Measurements from ENCODE around the gene SLC1A3.
"Not testable (repeated sequence)": the region's sequence is repeated elsewhere in the genome, so short reads cannot be mapped to it uniquely, and the experiment has no call there.

Gene SLC1A3

DNA sequence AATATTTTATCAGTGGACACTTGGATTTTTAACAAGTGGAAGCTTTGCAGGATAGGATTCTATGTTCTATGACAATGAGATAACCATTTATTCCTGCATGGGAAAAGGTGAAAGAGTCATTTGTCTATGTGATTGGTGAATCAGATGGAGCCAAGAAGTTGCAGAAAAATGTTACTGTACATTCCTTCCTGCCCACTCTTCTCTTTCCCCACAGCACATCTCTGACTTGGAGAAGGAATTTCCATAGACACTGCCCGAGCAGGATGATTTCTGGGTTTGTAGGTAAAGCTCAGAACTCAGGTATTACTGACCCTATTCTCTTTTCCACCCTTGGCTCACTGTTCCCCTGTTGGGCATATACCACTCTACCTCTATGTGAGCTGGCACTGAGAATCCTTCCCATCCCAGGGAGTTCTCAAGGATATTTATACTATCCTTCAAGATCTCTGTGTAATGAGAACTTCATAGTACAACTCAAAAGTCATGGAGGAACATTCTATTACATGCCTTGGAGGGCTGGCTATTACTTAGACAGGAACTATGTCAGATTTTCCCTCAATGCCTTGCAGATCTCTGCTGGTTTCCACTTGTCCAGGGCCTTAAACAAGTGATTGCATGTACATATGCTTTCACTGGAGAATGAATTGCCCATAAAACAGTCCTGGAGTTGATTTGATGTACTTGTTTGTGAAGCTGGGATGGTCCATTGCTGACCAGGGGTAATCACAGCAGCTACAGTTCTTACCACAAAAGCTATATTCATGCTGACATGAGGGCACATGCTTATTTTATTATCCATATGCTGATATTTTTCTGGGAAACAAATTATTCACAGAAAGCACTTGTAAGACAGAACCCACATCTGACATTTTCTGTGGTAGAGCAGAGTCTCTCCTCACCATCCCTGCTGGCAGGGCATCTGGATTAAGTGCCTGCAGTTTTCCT lies 24.1 kb downstream of the SLC1A3 start:
- in situ Hi-C loops (cut with MboI; ENCODE audit: low sequenced_read_pairs), result no loop called here
- no peaks in the 10 kb centered on the region for H3K9me3 ChIP-seq

DNA sequence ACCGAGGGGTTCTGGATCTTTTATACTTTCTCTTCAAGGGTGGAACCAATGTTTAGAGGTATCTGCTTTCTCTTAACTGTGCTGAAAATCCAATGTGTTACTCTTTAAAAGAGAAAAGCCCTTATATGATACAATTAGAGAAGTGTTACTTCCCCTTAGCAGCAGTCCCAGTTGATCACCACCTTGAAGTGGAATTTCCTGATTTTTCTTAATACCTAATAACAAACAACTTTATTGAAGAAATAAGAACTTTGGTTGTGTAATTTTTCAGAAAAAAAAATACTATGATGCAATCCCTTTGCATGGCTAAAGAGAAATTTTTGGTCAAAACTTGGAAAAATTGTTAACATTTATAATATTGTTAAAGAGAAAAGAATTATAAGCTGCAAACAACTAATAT lies 24.7 kb downstream of the SLC1A3 start:
- in situ Hi-C loops (cut with MboI; ENCODE audit: low sequenced_read_pairs), result no loop called here
- Histone ChIP-seq H3K4me1 (no peaks in the 10 kb centered on the region), H3K4me3 (no peak overlapping the region), H3K27me3 (ENCODE audit: low read depth) (no peaks in the 10 kb centered on the region), H3K9me3 (no peaks in the 10 kb centered on the region), H3K36me3 (replicated peaks) (peaks cover 3% of the 10 kb centered on the region; the same call in 1 of the 2 replicates)
- DNase-seq (ENCODE audit: low spot score in 2 of 2), result no peak

More for the DNA sequence above, 24.1 kb downstream of the SLC1A3 start:
- no peak for DNase-seq (ENCODE audit: low spot score in 2 of 2)
- Histone ChIP-seq H3K36me3 (replicated peaks) (peaks cover 3% of the 10 kb centered on the region; the same call in 1 of the 2 replicates), H3K4me1 (no peaks in the 10 kb centered on the region), H3K27me3 (ENCODE audit: low read depth) (no peaks in the 10 kb centered on the region), H3K4me3 (no peak overlapping the region)

DNA sequence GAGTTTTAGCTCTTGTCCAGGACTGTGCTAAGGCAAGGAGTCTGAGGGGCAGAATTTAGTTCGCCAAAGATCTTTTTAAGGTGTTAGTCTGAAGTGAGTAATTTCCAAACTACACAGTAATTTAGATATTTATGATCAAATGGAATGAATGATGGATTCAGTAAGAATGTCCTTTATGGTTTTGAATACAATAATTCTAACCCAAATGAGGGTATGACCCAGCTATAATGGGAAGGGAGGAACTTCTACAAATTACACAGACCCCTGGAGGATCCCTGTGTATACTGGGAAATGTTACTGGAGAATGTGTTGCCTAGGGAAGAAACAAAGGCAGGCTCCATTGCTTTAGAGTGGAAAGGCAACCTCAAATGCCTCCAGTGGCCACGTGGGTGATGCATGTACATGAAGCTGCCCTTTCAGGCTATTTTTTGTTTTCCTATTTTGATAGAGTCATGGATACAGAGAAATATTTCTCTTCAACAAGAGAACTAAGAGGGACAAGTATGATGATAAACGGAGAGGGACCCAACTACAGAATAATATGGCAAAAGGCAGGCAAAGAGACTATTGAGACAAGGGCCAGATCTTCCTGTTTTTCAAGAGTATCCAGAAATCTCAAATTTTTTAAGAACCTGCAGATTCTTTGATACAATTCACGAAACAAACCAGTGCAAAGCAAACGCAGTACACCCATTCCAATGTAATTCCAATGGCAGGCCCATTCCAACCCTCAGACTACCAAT lies 25.4 kb downstream of the SLC1A3 start:
- H3K9me3 ChIP-seq, result no peaks in the 10 kb centered on the region
- in situ Hi-C loops (cut with MboI; ENCODE audit: low sequenced_read_pairs), result no loop called here
- no peaks in the 10 kb centered on the region for H3K27me3 ChIP-seq (ENCODE audit: low read depth)
- H3K36me3 ChIP-seq (replicated peaks), result peaks cover 3% of the 10 kb centered on the region; the same call in 1 of the 2 replicates
- H3K4me1 ChIP-seq, result no peaks in the 10 kb centered on the region
- no peak for DNase-seq (ENCODE audit: low spot score in 2 of 2)
- H3K4me3 ChIP-seq, result no peak overlapping the region

- no peaks in the 10 kb centered on the region for H3K9me3 ChIP-seq
- no peak for DNase-seq (ENCODE audit: low spot score in 2 of 2)
- peaks cover 3% of the 10 kb centered on the region; the same call in 1 of the 2 replicates for H3K36me3 ChIP-seq (replicated peaks)
- in situ Hi-C loops (cut with MboI; ENCODE audit: low sequenced_read_pairs), result no loop called here
- no peaks in the 10 kb centered on the region for H3K4me1 ChIP-seq
- H3K27me3 ChIP-seq (ENCODE audit: low read depth), result no peaks in the 10 kb centered on the region
- no peak overlapping the region for H3K4me3 ChIP-seq
Observed at GRCh38 chr5:36632363-36632664, 25.9 kb downstream of the SLC1A3 start.

GRCh38 chr5:36635721-36636390 lies 29.4 kb downstream of the SLC1A3 start:
- H3K4me1 ChIP-seq, result no peaks in the 10 kb centered on the region
- H3K27me3 ChIP-seq (ENCODE audit: low read depth), result no peaks in the 10 kb centered on the region
- H3K9me3 ChIP-seq, result no peaks in the 10 kb centered on the region
- no peaks in the 10 kb centered on the region; the same call in 1 of the 2 replicates for H3K36me3 ChIP-seq (replicated peaks)
- no peak for DNase-seq (ENCODE audit: low spot score in 2 of 2)
- in situ Hi-C loops (cut with MboI; ENCODE audit: low sequenced_read_pairs), result no loop called here
- H3K4me3 ChIP-seq, result no peak overlapping the region

GRCh38 chr5:36637101-36637500 lies 30.7 kb downstream of the SLC1A3 start:
- H3K4me3 ChIP-seq, result no peak overlapping the region
- no peaks in the 10 kb centered on the region; the same call in 1 of the 2 replicates for H3K36me3 ChIP-seq (replicated peaks)
- no peaks in the 10 kb centered on the region for H3K27me3 ChIP-seq (ENCODE audit: low read depth)
- in situ Hi-C loops (cut with MboI; ENCODE audit: low sequenced_read_pairs), result no loop called here
- DNase-seq (ENCODE audit: low spot score in 2 of 2), result no peak
- no peaks in the 10 kb centered on the region for H3K9me3 ChIP-seq
- no peaks in the 10 kb centered on the region for H3K4me1 ChIP-seq

DNA sequence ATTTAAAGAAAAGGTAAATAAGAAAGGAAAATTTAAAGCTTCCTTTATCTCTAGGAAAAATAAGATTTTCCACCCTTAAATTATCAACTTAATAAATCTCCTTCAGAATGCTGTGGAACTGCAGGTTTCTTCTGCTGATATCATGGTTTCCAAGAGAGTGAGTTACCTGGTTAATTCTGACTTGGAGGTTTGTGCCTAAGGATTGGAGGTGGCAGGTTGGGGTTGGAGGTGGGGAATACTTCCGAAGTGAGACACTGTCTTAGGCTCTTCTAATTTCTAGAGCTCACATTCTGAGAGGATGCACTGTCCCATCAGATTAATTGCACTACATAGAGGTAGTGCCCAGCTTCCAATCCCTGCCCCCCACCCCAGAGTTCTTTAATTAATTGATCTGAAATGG lies 31.1 kb downstream of the SLC1A3 start:
- H3K36me3 ChIP-seq (replicated peaks), result no peaks in the 10 kb centered on the region
- DNase-seq (ENCODE audit: low spot score in 2 of 2), result no peak
- in situ Hi-C loops (cut with MboI; ENCODE audit: low sequenced_read_pairs), result no loop called here

GRCh38 chr5:36638056-36638455 lies 31.6 kb downstream of the SLC1A3 start:
- H3K27me3 ChIP-seq (ENCODE audit: low read depth), result no peaks in the 10 kb centered on the region
- DNase-seq (ENCODE audit: low spot score in 2 of 2), result no peak
- no peaks in the 10 kb centered on the region for H3K4me1 ChIP-seq
- H3K9me3 ChIP-seq, result no peaks in the 10 kb centered on the region
- no peaks in the 10 kb centered on the region for H3K36me3 ChIP-seq (replicated peaks)
- H3K4me3 ChIP-seq, result no peak overlapping the region
- in situ Hi-C loops (cut with MboI; ENCODE audit: low sequenced_read_pairs), result no loop called here

More for the DNA sequence above, 31.1 kb downstream of the SLC1A3 start:
- Histone ChIP-seq H3K4me3 (no peak overlapping the region), H3K27me3 (ENCODE audit: low read depth) (no peaks in the 10 kb centered on the region), H3K4me1 (no peaks in the 10 kb centered on the region), H3K9me3 (no peaks in the 10 kb centered on the region)

- in situ Hi-C loops (cut with MboI; ENCODE audit: low sequenced_read_pairs), result no loop called here
- no peaks in the 10 kb centered on the region for H3K36me3 ChIP-seq (replicated peaks)
- DNase-seq (ENCODE audit: low spot score in 2 of 2), result no peak
Observed at GRCh38 chr5:36640949-36641348, 34.5 kb downstream of the SLC1A3 start.

GRCh38 chr5:36641431-36641830 lies 35.0 kb downstream of the SLC1A3 start:
- no peak for DNase-seq (ENCODE audit: low spot score in 2 of 2)
- no peaks in the 10 kb centered on the region for H3K4me1 ChIP-seq
- in situ Hi-C loops (cut with MboI; ENCODE audit: low sequenced_read_pairs), result no loop called here
- H3K36me3 ChIP-seq (replicated peaks), result no peaks in the 10 kb centered on the region
- no peaks in the 10 kb centered on the region for H3K27me3 ChIP-seq (ENCODE audit: low read depth)
- no peaks in the 10 kb centered on the region for H3K9me3 ChIP-seq
- no peak overlapping the region for H3K4me3 ChIP-seq

More at GRCh38 chr5:36640949-36641348, 34.5 kb downstream of the SLC1A3 start:
- Histone ChIP-seq H3K4me3 (no peak overlapping the region), H3K9me3 (no peaks in the 10 kb centered on the region), H3K4me1 (no peaks in the 10 kb centered on the region), H3K27me3 (ENCODE audit: low read depth) (no peaks in the 10 kb centered on the region)

DNA sequence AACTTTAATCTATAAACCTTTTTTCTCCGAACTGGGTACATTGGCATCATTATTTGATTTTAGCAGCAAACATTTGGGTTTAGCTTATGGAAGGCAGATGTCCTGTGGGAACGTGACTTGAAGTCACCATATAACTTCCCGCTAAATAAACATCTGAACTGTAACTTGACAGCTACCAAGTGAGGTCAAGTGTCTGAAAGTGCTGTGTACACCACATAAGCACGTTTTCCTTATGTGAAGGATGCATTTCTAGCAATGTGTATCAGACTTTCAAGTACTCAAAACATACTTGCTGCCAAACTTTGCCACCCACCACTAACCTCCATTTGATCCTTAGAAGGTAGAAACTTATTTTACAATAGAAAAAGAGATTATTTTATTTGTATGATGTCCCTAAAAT lies 35.7 kb downstream of the SLC1A3 start:
- in situ Hi-C loops (cut with MboI; ENCODE audit: low sequenced_read_pairs), result no loop called here

GRCh38 chr5:36643162-36643561 lies 36.8 kb downstream of the SLC1A3 start:
- no peak for DNase-seq (ENCODE audit: low spot score in 2 of 2)
- H3K4me3 ChIP-seq, result no peak overlapping the region
- H3K36me3 ChIP-seq (replicated peaks), result no peaks in the 10 kb centered on the region
- no peaks in the 10 kb centered on the region for H3K27me3 ChIP-seq (ENCODE audit: low read depth)
- in situ Hi-C loops (cut with MboI; ENCODE audit: low sequenced_read_pairs), result no loop called here
- H3K4me1 ChIP-seq, result no peaks in the 10 kb centered on the region; the same call in 1 of the 2 replicates
- H3K9me3 ChIP-seq, result no peaks in the 10 kb centered on the region

More for the DNA sequence above, 35.7 kb downstream of the SLC1A3 start:
- DNase-seq (ENCODE audit: low spot score in 2 of 2), result no peak
- Histone ChIP-seq H3K9me3 (no peaks in the 10 kb centered on the region), H3K27me3 (ENCODE audit: low read depth) (no peaks in the 10 kb centered on the region), H3K4me1 (no peaks in the 10 kb centered on the region; the same call in 1 of the 2 replicates), H3K36me3 (replicated peaks) (no peaks in the 10 kb centered on the region), H3K4me3 (no peak overlapping the region)

- in situ Hi-C loops (cut with MboI; ENCODE audit: low sequenced_read_pairs); H3K36me3 ChIP-seq (replicated peaks); H3K4me1 ChIP-seq; DNase-seq (ENCODE audit: low spot score in 2 of 2); H3K27me3 ChIP-seq (ENCODE audit: low read depth); H3K4me3 ChIP-seq; H3K9me3 ChIP-seq: not testable (repeated sequence)
Observed at GRCh38 chr5:36643841-36644240, 37.4 kb downstream of the SLC1A3 start.

Measured in HAP-1 (cell line).